ENCODE measurements around the gene TMEM132D.

DNA sequence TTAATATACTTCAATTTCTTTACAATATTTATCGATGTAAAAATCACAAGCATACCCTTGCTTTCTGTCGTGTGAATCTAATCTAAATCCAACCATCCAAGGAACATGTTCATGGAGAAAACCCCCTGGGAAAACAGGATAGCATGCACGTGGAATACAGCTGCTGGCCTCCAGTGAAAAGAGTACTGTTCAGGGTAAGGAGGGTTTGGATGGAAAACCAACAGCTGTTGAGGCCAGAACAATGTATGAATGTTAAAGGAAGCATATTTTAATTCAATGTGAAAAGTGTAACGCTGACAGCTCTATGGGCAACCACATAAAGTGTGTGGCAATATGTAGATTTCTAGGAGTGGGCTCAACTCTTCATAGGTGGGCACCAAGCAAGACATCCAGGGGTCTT, 344.0 kb downstream of the TMEM132D start:
- TF ChIP-seq POLR2A (IDR thresholded peaks at IDR 0.05; ENCODE audit: low read length) (no peak), GATA1 (IDR thresholded peaks at IDR 0.05; ENCODE audit: low read depth, low read length) (no peak)

Measured in erythroblast (primary cell).